Adrenal gland (tissue), 12 donors: ENCODE results near the gene SCARF2. TPM values are rescaled to one million over a fixed set of nuclear protein-coding genes. Genes with fewer than 3 reads are reported as not detected.
A peak's percentile ranks its signal among the peaks of the same experiment; 100 is the strongest.

Source experiments
- DNase-seq, 7 donors: peaks; one replicate each; pipeline ENCODE4 v3.0.0-alpha.2; 2019 to 2020
- H3K27ac ChIP-seq, 5 donors: fragments of 200-600 bp; sonication (generic) in 4 of 5; 1 replicate in 3 of 5; 2 replicates in 2 of 5; pipeline versions ENCODE4 v1.5.1 to v1.8.0; 2016 to 2020; ENCODE audit warnings: mild to moderate bottlenecking in 1 of 5
- H3K27me3 ChIP-seq: fragments of 200-600 bp; 2 replicates; pipeline ENCODE4 v1.8.0; 2021
- H3K36me3 ChIP-seq, 2 donors: fragments of 200-600 bp; replicated peaks in 1 of 2; 1 replicate in 1 of 2; 2 replicates in 1 of 2; pipeline versions ENCODE4 v1.5.1 to v1.8.0; 2018 to 2022
- H3K4me1 ChIP-seq, 2 donors: fragments of 200-600 bp; replicated peaks in 1 of 2; 1 replicate in 1 of 2; 2 replicates in 1 of 2; pipeline versions ENCODE4 v1.5.1 to v1.8.0; 2018 to 2021
- H3K4me3 ChIP-seq, 4 donors: fragments of 200-600 bp; sonication (generic) in 3 of 4; one replicate each; pipeline ENCODE4 v1.5.1; 2016 to 2018
- H3K9me3 ChIP-seq, 3 donors: fragments of 200-600 bp; sonication (generic) in 1 of 3; replicated peaks in 1 of 3; 1 replicate in 2 of 3; 2 replicates in 1 of 3; pipeline versions ENCODE4 v1.5.1 to v1.8.0; 2016 to 2021
- POLR2A ChIP-seq, 2 donors: fragments of 450-650 bp; IDR thresholded peaks; one replicate each; pipeline ENCODE4 v1.6.1; 2017; ENCODE audit warnings: antibody characterized with exemption in 2 of 2, mild to moderate bottlenecking in 2 of 2, moderate library complexity in 1 of 2
- WGBS, 4 donors: extraction: QIAGEN DNeasy Blood & Tissue Kit in 2 of 4; methylation state at CpG; one replicate each; pipeline versions ENCODE4 v1.1.5 to v1.1.7; 2013 to 2017; 5-methylcytosine and 5-hydroxymethylcytosine counted together
- intact Hi-C, 2 donors: fragments of 100-400 bp; cut with DNase I; formaldehyde crosslinking; loops; one replicate each; pipeline versions ENCODE4 v1.14.1 to v1.15.0; 2022 to 2023
- polyA plus RNA-seq, 3 donors: library from polyadenylated mRNA; stranded (reverse); fragments of 200-250 nt in 2 of 3; fragments of 350-450 nt in 1 of 3; fragmentation: Illumina TruSeq in 1 of 3; extraction: RNeasy Lipid Tissue Mini Kit (QIAGEN cat#74804) in 1 of 3; gene quantifications; one replicate each; pipeline ENCODE4 v1.2.3, GENCODE V29; 2013 to 2014
- total RNA-seq, 9 donors: library from RNA; depleted of rRNA in 4 of 9; stranded (reverse); fragments of >200 nt in 4 of 9; fragments of 120-200 nt in 1 of 9; fragmentation: NEBNext Ultra II Directional in 1 of 9; extraction: Animal tissue kit (Norgen Biotek cat#: 25700) in 1 of 9; gene quantifications; one replicate each; pipeline versions ENCODE4 v1.1.0 to v1.2.4, GENCODE V29; 2013 to 2023
- TF ChIP-seq, protein P1 (sequence below), 6 experiments: fragments of 450-650 bp in 4 of 6; fragments of 200-600 bp in 2 of 6; sonication (generic) in 1 of 6; IDR thresholded peaks; 1 replicate in 5 of 6; 2 replicates in 1 of 6; pipeline versions ENCODE4 v1.5.1 to v1.8.0; 2016 to 2021; ENCODE audit warnings: antibody characterized with exemption in 6 of 6, mild to moderate bottlenecking in 2 of 6, moderate library complexity in 1 of 6
- donor health status: healthy with polysubstance abuse.
- donor health status: Bipolar disorder and iron deficiency.
- donor health status: DM: yes; HTN: yes; CAD: no.
- donor health status: DM: no; HTN: no; CAD: no.
- donor health status: DM: no; HTN: no; CAD: no.
- donor health status: DM: yes; HTN: yes; CAD: no.

SCARF2 gene
- total and polyA plus RNA-seq, 12 donors, result 0.92 to 45.3 (median 7.4) TPM

DNA sequence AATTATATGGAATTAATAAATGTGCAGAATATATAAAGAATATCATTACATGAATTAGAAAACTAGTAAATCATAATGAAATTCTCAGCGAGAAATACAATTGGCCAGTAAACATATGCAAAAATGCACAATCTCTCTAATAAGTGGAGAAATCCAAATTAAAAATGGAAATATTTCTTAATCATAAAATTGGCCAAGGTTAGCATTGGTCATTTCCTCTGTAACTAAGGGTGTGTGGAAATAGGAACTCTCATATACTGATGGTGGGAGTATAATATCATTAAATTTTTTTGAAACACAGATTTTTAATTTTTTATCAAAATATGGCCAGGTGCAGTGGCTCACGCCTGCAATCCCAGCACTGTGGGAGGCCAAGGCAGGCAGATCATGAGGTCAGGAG, 51.3 kb downstream of the SCARF2 start:
- TF ChIP-seq, protein P1, sequence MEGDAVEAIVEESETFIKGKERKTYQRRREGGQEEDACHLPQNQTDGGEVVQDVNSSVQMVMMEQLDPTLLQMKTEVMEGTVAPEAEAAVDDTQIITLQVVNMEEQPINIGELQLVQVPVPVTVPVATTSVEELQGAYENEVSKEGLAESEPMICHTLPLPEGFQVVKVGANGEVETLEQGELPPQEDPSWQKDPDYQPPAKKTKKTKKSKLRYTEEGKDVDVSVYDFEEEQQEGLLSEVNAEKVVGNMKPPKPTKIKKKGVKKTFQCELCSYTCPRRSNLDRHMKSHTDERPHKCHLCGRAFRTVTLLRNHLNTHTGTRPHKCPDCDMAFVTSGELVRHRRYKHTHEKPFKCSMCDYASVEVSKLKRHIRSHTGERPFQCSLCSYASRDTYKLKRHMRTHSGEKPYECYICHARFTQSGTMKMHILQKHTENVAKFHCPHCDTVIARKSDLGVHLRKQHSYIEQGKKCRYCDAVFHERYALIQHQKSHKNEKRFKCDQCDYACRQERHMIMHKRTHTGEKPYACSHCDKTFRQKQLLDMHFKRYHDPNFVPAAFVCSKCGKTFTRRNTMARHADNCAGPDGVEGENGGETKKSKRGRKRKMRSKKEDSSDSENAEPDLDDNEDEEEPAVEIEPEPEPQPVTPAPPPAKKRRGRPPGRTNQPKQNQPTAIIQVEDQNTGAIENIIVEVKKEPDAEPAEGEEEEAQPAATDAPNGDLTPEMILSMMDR (IDR thresholded peaks at IDR 0.05), result no peak
- TF ChIP-seq POLR2A (IDR thresholded peaks at IDR 0.05), result no peak
- no peak for DNase-seq
- intact Hi-C loops, result no loop called here
- no peaks in the 10 kb centered on the region for H3K4me1 ChIP-seq
- H3K4me3 ChIP-seq, result no peak overlapping the region
- H3K27me3 ChIP-seq, result no peaks in the 10 kb centered on the region
- H3K9me3 ChIP-seq, result no peaks in the 10 kb centered on the region
- no peak overlapping the region for H3K27ac ChIP-seq
- no peaks in the 10 kb centered on the region for H3K36me3 ChIP-seq
- 78 to 90% (median 87%) methylated on average over 2 of the region's 2 CpGs for WGBS, 4 donors

GRCh38 chr22:20384865-20385264, 52.8 kb downstream of the SCARF2 start:
- no peaks in the 10 kb centered on the region for H3K9me3 ChIP-seq
- DNase-seq, result peak in 1 of 7 donors; percentile 33
- 86 to 94% (median 87%) methylated on average over 6 of the region's 6 CpGs for WGBS, 4 donors
- intact Hi-C loops, result no loop called here
- H3K27me3 ChIP-seq, result no peaks in the 10 kb centered on the region
- H3K4me3 ChIP-seq, result no peak overlapping the region
- TF ChIP-seq, protein P1 (IDR thresholded peaks at IDR 0.05), result no peak
- no peak for TF ChIP-seq POLR2A (IDR thresholded peaks at IDR 0.05)
- H3K4me1 ChIP-seq, result no peaks in the 10 kb centered on the region
- no peaks in the 10 kb centered on the region for H3K36me3 ChIP-seq
- no peak overlapping the region for H3K27ac ChIP-seq

- no peak overlapping the region for H3K4me3 ChIP-seq
- H3K27me3 ChIP-seq, result no peaks in the 10 kb centered on the region
- no peak for DNase-seq
- H3K27ac ChIP-seq, result no peak overlapping the region
- no peaks in the 10 kb centered on the region for H3K9me3 ChIP-seq
- no peaks in the 10 kb centered on the region for H3K4me1 ChIP-seq
- TF ChIP-seq POLR2A (IDR thresholded peaks at IDR 0.05), result no peak
- TF ChIP-seq, protein P1 (IDR thresholded peaks at IDR 0.05), result no peak
- 53 to 80% (median 63%) methylated on average over 2 of the region's 2 CpGs for WGBS, 4 donors
- intact Hi-C loops, result no loop called here
- no peaks in the 10 kb centered on the region for H3K36me3 ChIP-seq
These were observed 53.5 kb downstream of the SCARF2 start for GRCh38 chr22:20384171-20384570.

- TF ChIP-seq POLR2A (IDR thresholded peaks at IDR 0.05), result no peak
- TF ChIP-seq, protein P1 (IDR thresholded peaks at IDR 0.05), result no peak
- Histone ChIP-seq H3K9me3 (no peaks in the 10 kb centered on the region), H3K27me3 (no peaks in the 10 kb centered on the region), H3K4me1 (no peaks in the 10 kb centered on the region), H3K27ac (no peak overlapping the region), H3K36me3 (no peaks in the 10 kb centered on the region), H3K4me3 (no peak overlapping the region)
- intact Hi-C loops, result no loop called here
- DNase-seq, result peak in 1 of 7 donors; percentile 2
- WGBS, 4 donors, result 78 to 92% (median 85%) methylated on average over 8 to 9 of the region's 9 CpGs
These were observed 54.1 kb downstream of the SCARF2 start for GRCh38 chr22:20383538-20383937.
